ELF-1 (cell line): ENCODE measurements around the gene TMEM101.
"Not testable (repeated sequence)": the region's sequence is repeated elsewhere in the genome, so short reads cannot be mapped to it uniquely, and the experiment has no call there.

ENCODE experiments used
- DNase-seq: peaks from one replicate; pipeline ENCODE4 v3.0.0-alpha.2; 2016; ENCODE audit warnings: low read depth, low spot score

TMEM101 gene

GRCh38 chr17:44000871-44001460 lies 13.8 kb downstream of the TMEM101 start:
- no peak for DNase-seq

GRCh38 chr17:44000141-44000860 lies 14.5 kb downstream of the TMEM101 start:
- no peak for DNase-seq

DNA sequence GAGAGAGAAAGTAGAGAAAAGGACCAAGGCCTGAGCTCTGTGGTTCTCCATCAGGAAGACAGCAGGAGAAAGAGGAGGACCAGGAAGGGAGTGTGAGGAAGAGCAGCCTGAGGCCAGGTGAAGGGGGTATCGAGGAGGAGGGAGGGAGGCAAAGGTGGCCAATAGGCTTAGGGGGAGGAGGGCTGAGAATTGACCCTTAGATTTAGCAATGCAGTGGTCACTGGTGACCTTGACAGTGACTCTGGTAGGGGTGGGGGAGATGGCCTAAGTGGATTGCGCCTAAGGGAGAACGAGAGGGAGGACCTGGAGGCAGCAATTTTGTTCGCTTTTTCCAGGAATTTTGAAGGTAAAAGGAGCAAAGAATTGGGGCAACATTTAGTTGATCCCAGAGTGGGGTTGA lies 15.7 kb downstream of the TMEM101 start:
- no peak for DNase-seq

DNA sequence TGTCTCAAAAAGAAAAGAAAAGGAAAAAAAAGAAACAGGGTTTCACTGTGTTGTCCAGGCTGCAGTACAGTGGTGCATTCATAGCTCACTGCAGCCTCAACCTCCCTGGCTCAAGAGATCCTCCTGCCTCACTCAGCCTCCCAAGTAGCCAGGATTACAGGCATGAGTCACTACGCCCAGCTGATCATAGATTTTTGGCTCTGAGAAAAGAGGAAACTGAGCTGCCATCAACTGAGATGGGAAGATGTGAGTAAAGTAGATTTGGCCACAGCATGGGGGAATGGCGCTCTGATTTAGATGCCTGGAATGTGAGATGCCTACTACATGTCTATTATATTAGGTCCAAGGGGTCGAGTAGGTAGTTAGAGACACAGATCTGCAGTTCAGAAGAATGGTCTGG lies 16.2 kb downstream of the TMEM101 start:
- no peak for DNase-seq

DNA sequence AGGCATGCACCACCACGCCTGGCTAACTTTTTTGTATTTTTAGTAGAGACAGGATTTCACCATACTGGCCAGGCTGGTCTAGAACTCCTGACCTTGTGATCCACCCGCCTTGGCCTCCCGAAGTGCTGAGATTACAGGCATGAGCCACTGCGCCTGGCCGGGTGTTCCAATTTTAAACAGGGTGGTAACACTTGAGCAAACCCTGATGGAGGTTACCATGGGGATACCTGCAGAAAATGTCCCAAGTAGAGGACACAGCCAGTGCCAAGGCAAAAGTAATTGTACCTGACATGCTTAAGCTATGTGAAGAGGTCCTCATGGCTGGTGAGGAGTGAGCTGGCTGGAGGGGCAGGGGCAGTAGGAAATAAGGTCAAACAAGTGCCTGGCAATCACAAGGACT lies 17.6 kb downstream of the TMEM101 start:
- not testable (repeated sequence) for DNase-seq

GRCh38 chr17:43995150-43995471 lies 19.7 kb downstream of the TMEM101 start:
- no peak for DNase-seq

GRCh38 chr17:43994272-43995149 lies 20.3 kb downstream of the TMEM101 start:
- peak; percentile 70 for DNase-seq

DNA sequence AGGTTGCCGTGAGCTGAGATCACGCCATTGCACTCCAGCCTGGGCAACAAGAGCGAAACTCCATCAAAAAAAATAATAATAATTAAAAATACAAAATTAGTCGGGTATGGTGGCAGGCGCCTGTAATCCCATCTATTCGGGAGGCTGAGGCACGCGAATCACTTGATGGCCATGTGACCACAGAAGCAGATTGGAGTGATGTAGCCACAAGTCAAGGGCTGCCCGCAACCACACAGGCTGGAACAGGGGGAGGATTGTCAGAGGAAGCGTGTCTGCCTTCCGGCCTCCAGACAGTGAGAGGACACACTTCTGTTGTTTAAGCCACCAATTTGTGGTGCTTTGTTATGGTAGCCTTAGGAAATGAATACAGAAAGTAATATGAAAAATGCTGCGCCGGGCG lies 22.1 kb downstream of the TMEM101 start:
- no peak for DNase-seq

DNA sequence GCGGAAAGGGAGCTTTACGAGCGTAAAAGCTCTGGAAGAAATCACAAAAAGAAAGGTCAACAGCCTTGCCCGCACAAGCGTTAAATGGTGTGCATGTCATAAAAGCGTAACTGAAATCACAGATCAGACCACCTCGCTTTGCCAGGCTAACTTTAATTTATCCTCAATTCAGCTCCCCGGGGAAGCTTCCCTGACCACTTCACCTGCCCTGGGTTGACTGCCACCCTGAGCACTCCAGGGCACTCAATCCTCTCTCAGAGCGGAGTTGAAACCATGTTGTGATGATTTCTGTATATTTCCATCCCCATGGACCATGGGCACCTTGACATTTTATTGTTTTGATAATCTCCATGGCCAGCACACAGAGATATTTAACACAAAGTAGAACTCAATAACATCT lies 26.5 kb downstream of the TMEM101 start:
- no peak for DNase-seq

DNA sequence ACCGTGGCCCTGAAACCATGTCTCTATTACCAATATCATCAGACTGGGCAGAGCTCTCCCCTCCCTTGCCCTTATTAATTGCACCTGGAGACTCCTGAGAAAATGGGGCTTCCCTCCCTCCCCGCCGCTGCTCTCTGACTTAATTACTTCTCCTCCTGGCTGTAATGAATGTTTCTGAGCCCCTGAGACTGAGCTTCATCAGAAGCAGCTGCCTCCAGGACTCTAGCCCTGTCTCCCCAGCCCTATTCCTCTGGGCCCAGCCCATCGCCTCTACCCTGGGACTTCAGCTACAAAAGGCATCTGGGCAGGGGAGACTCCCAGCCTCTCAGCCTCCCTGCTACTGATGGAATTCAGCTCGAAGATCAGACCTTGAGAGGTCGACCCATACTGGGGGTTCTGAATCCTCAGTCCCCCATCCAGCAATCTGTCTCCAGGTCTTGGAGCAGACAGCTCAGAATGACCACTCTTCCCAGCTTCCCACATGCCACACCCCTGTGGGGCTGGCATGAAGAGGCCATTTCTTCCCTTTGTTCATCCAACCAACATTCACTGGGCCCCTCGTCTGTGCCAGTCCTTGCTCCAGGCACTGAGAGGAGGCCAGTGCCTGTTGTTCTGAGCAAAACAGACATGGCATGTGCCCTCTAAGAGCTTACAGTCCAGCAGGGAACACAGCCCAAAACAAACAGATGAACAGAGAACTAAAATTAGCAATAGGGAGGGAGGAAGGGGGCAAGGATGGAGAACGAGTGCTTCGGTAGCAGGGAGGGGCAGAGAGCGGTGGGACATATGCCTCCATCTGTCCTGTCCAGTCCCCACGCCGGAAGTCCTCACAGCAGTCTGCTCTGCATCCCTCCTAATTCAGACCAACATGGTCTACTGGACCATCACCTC lies 27.4 kb downstream of the TMEM101 start:
- no peak for DNase-seq

DNA sequence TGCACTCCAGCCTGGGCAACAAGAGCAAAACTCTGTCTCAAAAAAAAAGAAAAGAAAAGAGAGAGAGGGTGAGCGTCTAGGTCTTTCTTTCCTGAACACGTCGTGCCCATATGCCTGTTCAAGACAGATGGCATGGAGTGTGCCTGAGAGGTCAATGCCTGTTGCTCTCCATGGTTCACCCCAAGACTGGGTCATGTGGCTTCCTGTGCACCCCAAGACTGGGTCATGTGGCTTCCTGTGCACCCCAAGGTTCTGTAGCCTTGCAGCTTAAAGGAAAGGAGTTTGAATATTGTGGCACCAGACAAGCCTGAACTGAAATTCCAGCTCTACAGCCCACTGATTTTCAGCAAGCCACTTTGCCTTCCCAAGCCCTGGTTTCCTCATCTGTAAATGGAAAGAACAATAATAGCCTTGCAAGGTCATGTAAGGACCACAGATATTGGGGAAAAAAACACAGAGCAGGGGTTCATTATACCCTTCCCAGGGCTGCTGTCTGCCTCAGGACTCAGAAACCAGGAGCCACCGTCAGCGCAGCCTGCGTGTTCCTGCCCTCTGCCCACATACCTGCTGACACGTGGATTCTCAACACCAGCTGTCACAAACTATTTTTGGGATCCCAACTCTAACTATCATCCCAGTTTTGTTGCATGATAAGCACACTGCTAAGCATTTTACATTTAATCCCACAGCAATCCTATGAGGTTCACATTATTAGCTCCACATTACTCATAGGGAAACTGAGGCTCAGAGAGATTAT lies 28.4 kb downstream of the TMEM101 start:
- no peak for DNase-seq

DNA sequence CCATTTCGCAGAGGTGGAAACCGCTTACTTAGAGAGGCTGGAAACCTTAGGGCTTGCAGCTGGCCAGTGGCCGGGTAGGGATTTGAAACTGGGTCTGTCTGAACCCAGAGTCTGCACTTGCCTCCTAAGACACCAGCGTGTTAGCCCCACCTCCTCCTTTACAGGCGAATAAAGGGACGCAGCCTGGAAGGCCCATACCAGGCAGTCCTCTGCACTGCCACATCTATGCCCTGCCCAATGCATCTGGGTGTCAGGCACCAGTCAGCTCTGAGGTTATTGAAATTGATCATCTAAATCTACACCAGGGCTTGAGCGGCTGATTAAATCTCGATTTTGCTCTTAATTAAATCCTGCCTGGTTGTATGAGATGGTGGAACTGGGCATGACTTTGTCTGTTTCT lies 30.2 kb downstream of the TMEM101 start:
- no peak for DNase-seq

- peak; percentile 31 for DNase-seq
These were observed 31.0 kb downstream of the TMEM101 start for GRCh38 chr17:43983515-43984411.

DNA sequence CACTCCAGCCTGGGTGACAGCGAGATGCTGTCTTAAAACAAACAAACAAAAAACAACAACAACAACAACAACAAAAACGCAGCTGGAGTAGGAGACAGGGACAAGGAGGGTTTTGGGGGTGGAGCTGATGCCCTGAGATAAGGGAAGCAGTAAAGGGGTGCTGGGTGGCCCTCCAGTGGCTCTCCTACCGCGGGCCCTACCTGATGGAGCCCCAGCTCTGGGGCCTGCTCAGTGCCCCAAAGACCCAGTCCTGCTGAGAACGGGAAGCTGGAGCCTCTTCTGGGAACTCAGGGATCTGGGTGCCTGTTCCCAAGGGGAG lies 31.6 kb downstream of the TMEM101 start:
- no peak for DNase-seq

DNA sequence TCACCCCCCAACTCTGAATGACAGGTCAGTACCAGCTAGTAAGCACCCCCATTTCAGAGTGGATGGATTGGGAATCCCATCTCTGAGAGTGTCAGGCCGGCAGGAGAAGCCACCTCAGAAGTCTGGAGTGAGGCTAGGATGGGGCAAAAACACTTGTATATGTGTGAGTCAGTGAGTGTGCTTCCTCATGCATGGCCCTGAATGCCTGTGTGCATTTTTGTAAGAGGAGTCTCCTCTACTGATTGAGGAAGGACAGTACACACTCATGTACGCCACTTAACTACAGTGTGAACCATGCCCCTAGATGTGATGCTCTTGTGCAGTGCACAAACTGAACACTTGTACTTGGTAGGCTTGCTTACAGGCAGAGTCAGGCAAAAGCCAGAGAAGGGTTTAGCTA lies 32.6 kb downstream of the TMEM101 start:
- no peak for DNase-seq

GRCh38 chr17:43979671-43980070 lies 35.1 kb downstream of the TMEM101 start:
- DNase-seq: no peak

DNA sequence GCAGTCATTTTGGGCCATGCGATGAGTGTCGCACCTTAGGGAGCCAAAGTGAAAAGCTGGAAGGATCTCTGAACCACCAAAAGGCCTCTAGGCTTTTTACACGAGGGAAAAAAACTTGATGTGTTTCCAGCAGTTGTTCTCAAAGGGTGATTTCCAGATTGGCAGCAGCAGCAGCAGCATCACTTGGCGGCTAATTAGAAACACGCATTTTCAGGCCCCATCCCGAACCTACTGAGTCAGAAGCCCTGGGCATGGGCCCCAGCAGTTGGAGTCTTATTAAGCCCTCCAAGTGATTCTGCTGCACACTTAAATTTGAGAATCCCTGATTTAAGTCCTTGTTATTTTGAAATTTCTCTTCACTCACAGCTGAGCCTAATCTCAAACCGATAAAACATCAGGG lies 35.8 kb downstream of the TMEM101 start:
- DNase-seq: no peak

DNA sequence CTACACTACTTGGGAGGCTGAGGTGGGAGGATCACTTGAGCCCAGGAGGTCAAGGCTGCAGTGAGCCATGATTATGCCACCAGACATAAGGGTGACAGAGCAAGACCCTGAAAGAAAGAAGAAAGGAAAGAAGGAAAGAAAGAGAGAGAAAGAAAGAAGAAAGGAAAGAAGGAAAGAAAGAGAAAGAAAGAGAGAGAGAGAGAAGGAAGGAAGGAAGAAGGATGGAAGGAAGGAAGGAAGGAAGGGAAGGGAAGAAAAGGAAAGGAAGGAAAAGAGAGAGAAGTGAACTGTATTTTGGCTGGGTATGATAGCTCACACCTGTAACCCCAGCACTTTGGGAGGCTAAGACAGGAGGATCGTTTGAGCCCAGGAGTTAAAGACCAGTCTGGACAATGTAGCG lies 36.7 kb downstream of the TMEM101 start:
- no peak for DNase-seq

- DNase-seq: no peak
These were observed 37.6 kb downstream of the TMEM101 start for GRCh38 chr17:43976963-43977837.
